ENCODE results near the gene MAP2K5. TPM values are rescaled to one million over a fixed set of nuclear protein-coding genes. Genes with fewer than 3 reads are reported as not detected.

The MAP2K5 gene
- total and polyA plus RNA-seq, 9 of the 15 experiments (the other 6 are each of a cell fraction or from before 2014, with no cell fraction given), result 0.41 to 16.5 (median 7.5) TPM

- TF ChIP-seq CTCF (IDR thresholded peaks at IDR 0.05 in 2 of 3, conservative IDR thresholded peaks at IDR 0.05 in 1 of 3; ENCODE audit: insufficient read depth in 2 of 3, low read depth in 1 of 3, low read length in 3 of 3), result 0 out of 6 replicates have a peak, but pooled peaks of 2 of the 3 experiments have one; percentile 3 to 18
- TF ChIP-seq KDM2B (CRISPR knock-in tag; IDR thresholded peaks at IDR 0.05), result no peak
- no peak; the same call in 1 of the 2 replicates for TF ChIP-seq SIN3B (IDR thresholded peaks at IDR 0.05; ENCODE audit: low read depth)
- no peak for TF ChIP-seq ERF (CRISPR knock-in tag; IDR thresholded peaks at IDR 0.05)
- TF ChIP-seq HLTF (IDR thresholded peaks at IDR 0.05), result no peak
- TF ChIP-seq CTBP1 (IDR thresholded peaks at IDR 0.05; ENCODE audit: borderline replicate concordance), result 0 out of 2 replicates have a peak, but pooled peaks have one; percentile 40
- no peak for TF ChIP-seq ETV6 (IDR thresholded peaks at IDR 0.05; ENCODE audit: borderline replicate concordance in 1 of 2, low read depth in 2 of 2, low read length in 1 of 2)
- TF ChIP-seq ETV6 (CRISPR knock-in tag; IDR thresholded peaks at IDR 0.05; ENCODE audit: borderline replicate concordance), result no peak
- no peak for TF ChIP-seq ZNF740 (CRISPR knock-in tag; IDR thresholded peaks at IDR 0.05)
- no peak for TF ChIP-seq ZNF740 (tag; IDR thresholded peaks at IDR 0.05)
- TF ChIP-seq ID3 (CRISPR knock-in tag; IDR thresholded peaks at IDR 0.05), result no peak
- TF ChIP-seq ID3 (tag; IDR thresholded peaks at IDR 0.05), result no peak
- peak; percentile 33 for TF ChIP-seq ZNF384 (IDR thresholded peaks at IDR 0.05; ENCODE audit: low read depth, low read length)
- TF ChIP-seq CBFA2T2 (conservative IDR thresholded peaks at IDR 0.05), result no peak
- TF ChIP-seq NR2F6 (CRISPR knock-in tag; IDR thresholded peaks at IDR 0.05), result no peak
- peak in 1 of 2 experiments; percentile 30; a peak in 1 of 4 replicates for TF ChIP-seq HDAC1 (IDR thresholded peaks at IDR 0.05)
- TF ChIP-seq HMBOX1 (IDR thresholded peaks at IDR 0.05), result 0 out of 2 replicates have a peak, but pooled peaks have one; percentile 51
- TF ChIP-seq DLX4 (CRISPR knock-in tag; IDR thresholded peaks at IDR 0.05), result no peak
- TF ChIP-seq UBTF (IDR thresholded peaks at IDR 0.05; ENCODE audit: borderline replicate concordance in 1 of 2, low read depth in 2 of 2, low read length in 2 of 2), result 0 out of 4 replicates have a peak, but pooled peaks of 1 of the 2 experiments have one; percentile 16
These were observed 298.4 kb downstream of the MAP2K5 start (continued) for GRCh38 chr15:67840749-67841512.
